GM12873 (cell line): ENCODE results near the gene PPT2.

Source experiments
- CTCF ChIP-seq: IDR thresholded peaks from 2 replicates; pipeline ENCODE4 v1.5.1; 2012; ENCODE audit warnings: low read depth, mild to moderate bottlenecking, moderate library complexity, low read length, control low read depth; ENCODE audit not compliant: insufficient read depth; ENCODE audit errors: missing control alignments

The PPT2 gene

GRCh38 chr6:32210191-32210601, 56.3 kb downstream of the PPT2 start:
- TF ChIP-seq CTCF: no peak

GRCh38 chr6:32212076-32212760, 58.3 kb downstream of the PPT2 start:
- no peak for TF ChIP-seq CTCF
